ENCODE data around the gene SMYD1.

DNA sequence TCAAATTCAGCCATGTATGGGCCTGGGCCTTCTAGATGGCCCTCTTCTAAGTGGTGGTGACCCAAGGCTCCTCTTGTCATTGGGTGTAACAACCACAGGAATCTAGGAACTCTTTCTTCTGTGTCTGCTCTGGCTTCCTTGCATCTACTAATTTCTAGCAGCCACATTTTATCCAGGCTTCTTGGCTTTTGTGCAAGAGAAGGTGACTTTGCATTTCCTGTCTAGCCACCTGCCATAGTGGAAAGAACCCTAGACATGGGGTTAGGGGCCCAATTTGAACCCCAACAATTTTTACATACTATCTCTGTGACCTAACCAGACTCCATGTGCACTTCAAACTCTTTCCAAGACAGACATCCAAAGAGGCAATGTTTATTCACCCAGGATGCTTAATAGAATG lies 25.1 kb downstream of the SMYD1 start:
- TF ChIP-seq POLR2AphosphoS5 (IDR thresholded peaks at IDR 0.05) = no peak
- TF ChIP-seq, protein P1, sequence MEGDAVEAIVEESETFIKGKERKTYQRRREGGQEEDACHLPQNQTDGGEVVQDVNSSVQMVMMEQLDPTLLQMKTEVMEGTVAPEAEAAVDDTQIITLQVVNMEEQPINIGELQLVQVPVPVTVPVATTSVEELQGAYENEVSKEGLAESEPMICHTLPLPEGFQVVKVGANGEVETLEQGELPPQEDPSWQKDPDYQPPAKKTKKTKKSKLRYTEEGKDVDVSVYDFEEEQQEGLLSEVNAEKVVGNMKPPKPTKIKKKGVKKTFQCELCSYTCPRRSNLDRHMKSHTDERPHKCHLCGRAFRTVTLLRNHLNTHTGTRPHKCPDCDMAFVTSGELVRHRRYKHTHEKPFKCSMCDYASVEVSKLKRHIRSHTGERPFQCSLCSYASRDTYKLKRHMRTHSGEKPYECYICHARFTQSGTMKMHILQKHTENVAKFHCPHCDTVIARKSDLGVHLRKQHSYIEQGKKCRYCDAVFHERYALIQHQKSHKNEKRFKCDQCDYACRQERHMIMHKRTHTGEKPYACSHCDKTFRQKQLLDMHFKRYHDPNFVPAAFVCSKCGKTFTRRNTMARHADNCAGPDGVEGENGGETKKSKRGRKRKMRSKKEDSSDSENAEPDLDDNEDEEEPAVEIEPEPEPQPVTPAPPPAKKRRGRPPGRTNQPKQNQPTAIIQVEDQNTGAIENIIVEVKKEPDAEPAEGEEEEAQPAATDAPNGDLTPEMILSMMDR (IDR thresholded peaks at IDR 0.05) = no peak
- TF ChIP-seq EP300 (IDR thresholded peaks at IDR 0.05) = no peak

Measured in esophagus muscularis mucosa (tissue), 4 donors.